Esophagus muscularis mucosa (tissue), 4 donors: ENCODE data around the gene SPSB2.

Source experiments
- EP300 ChIP-seq: sonication (generic); formaldehyde crosslinking; IDR thresholded peaks from one replicate; pipeline ENCODE4 v1.6.1; 2017; ENCODE audit warnings: antibody characterized with exemption
- POLR2A ChIP-seq: fragments of 450-650 bp; IDR thresholded peaks from one replicate; pipeline ENCODE4 v1.6.1; 2017; ENCODE audit warnings: antibody characterized with exemption, moderate library complexity, mild to moderate bottlenecking, low read depth
- TF ChIP-seq, protein P1 (sequence below), 3 experiments: fragments of 200-600 bp in 2 of 3; fragments of 450-650 bp in 1 of 3; sonication (generic) in 2 of 3; IDR thresholded peaks; one replicate each; pipeline ENCODE4 v1.5.1; 2017 to 2019; ENCODE audit warnings: antibody characterized with exemption in 3 of 3, mild to moderate bottlenecking in 2 of 3, moderate library complexity in 1 of 3

GRCh38 chr12:6843118-6843902 lies 29.8 kb downstream of the SPSB2 start:
- TF ChIP-seq, protein P1, sequence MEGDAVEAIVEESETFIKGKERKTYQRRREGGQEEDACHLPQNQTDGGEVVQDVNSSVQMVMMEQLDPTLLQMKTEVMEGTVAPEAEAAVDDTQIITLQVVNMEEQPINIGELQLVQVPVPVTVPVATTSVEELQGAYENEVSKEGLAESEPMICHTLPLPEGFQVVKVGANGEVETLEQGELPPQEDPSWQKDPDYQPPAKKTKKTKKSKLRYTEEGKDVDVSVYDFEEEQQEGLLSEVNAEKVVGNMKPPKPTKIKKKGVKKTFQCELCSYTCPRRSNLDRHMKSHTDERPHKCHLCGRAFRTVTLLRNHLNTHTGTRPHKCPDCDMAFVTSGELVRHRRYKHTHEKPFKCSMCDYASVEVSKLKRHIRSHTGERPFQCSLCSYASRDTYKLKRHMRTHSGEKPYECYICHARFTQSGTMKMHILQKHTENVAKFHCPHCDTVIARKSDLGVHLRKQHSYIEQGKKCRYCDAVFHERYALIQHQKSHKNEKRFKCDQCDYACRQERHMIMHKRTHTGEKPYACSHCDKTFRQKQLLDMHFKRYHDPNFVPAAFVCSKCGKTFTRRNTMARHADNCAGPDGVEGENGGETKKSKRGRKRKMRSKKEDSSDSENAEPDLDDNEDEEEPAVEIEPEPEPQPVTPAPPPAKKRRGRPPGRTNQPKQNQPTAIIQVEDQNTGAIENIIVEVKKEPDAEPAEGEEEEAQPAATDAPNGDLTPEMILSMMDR (IDR thresholded peaks at IDR 0.05): no peak
- TF ChIP-seq POLR2A (no peak), EP300 (no peak)
